ENCODE measurements around the gene LGALS14. TPM values are rescaled to one million over a fixed set of nuclear protein-coding genes. Genes with fewer than 3 reads are reported as not detected.

LGALS14 gene
- total RNA-seq, 1 experiment from 2014 or later = not detected

- Histone ChIP-seq H3K27me3 (ENCODE audit: insufficient read depth, low read length) (peaks cover 11% of the 10 kb centered on the region; the same call in 1 of the 2 replicates), H3K4me1 (ENCODE audit: control insufficient read depth in 1 of 2, insufficient read depth in 2 of 2, low read length in 2 of 2) (peaks cover 0 to 6% of the 10 kb centered on the region in 2 experiments; a peak in 1 of 4 replicates), H3K27ac (ENCODE audit: low read depth, low read length) (no peak overlapping the region), H3K36me3 (ENCODE audit: control insufficient read depth in 1 of 2, insufficient read depth in 2 of 2, low read length in 2 of 2) (no peaks in the 10 kb centered on the region), H3K79me2 (ENCODE audit: insufficient read depth, low read length) (no peaks in the 10 kb centered on the region), H3K9ac (ENCODE audit: low read length) (no peak overlapping the region), H3K9me2 (ENCODE audit: insufficient read depth) (no peaks in the 10 kb centered on the region), H3K4me2 (ENCODE audit: low read length) (no peak overlapping the region), H2AFZ (ENCODE audit: low read depth, low read length, poor library complexity, severe bottlenecking) (no peak overlapping the region), H3K4me3 (replicated peaks in 1 of 2; ENCODE audit: low read depth in 1 of 2, low read length in 2 of 2) (no peak overlapping the region), H3K9me3 (ENCODE audit: control insufficient read depth in 1 of 2, insufficient read depth in 1 of 2, low read depth in 1 of 2, low read length in 2 of 2) (no peaks in the 10 kb centered on the region), H4K20me1 (ENCODE audit: insufficient read depth) (no peaks in the 10 kb centered on the region)
- ChIA-PET POLR2A (no interaction called here), CTCF (no interaction called here), RAD21 (ENCODE audit: low non-redundant PET in 1 of 2, low total read pairs in 2 of 2, uncharacterized antibody in 2 of 2, unreplicated experiment in 2 of 2) (no interaction called here)
- DNase-seq (ENCODE audit: low read depth, low spot score) (no peak), ATAC-seq (no peak)
- intact Hi-C loops (cut with micrococcal nuclease) = no loop called here
- TF ChIP-seq ATF3 (IDR thresholded peaks at IDR 0.05) (no peak), JUND (IDR thresholded peaks at IDR 0.05) (no peak), ZFX (IDR thresholded peaks at IDR 0.05) (no peak), ZBTB33 (IDR thresholded peaks at IDR 0.05; ENCODE audit: extremely low read depth, insufficient replicate concordance, low read length) (no peak), SRF (IDR thresholded peaks at IDR 0.05; ENCODE audit: low read depth) (no peak), CTCF (IDR thresholded peaks at IDR 0.05 in 2 of 3, conservative IDR thresholded peaks at IDR 0.05 in 1 of 3; ENCODE audit: borderline replicate concordance in 1 of 3, insufficient read depth in 1 of 3, low read depth in 2 of 3, low read length in 2 of 3) (no peak), MAX (IDR thresholded peaks at IDR 0.05) (no peak), RAD21 (IDR thresholded peaks at IDR 0.05; ENCODE audit: low read depth) (no peak), SIN3A (IDR thresholded peaks at IDR 0.05; ENCODE audit: low read depth) (no peak), YY1 (IDR thresholded peaks at IDR 0.05; ENCODE audit: extremely low read depth, insufficient replicate concordance, low read depth, low read length) (no peak), FOSL1 (IDR thresholded peaks at IDR 0.05; ENCODE audit: low read depth) (no peak)
- no TSS peak for BruUV-seq (replicated peaks)
Observed at GRCh38 chr19:39679791-39680168, 24.5 kb upstream of the LGALS14 start.
